H1 (cell line): ENCODE data around the gene CENPP. TPM values are rescaled to one million over a fixed set of nuclear protein-coding genes. Genes with fewer than 3 reads are reported as not detected.

Experiments used
- BACH1 ChIP-seq: IDR thresholded peaks from 2 replicates; pipeline ENCODE4 v1.6.1; 2012; ENCODE audit warnings: low read length, improper control_type of control experiment
- BRCA1 ChIP-seq: IDR thresholded peaks from 2 replicates; pipeline ENCODE4 v1.6.1; 2012; ENCODE audit warnings: low read depth, low read length, improper control_type of control experiment
- CHD2 ChIP-seq: IDR thresholded peaks from 2 replicates; pipeline ENCODE4 v1.6.1; 2012; ENCODE audit warnings: low read length, improper control_type of control experiment
- EGR1 ChIP-seq: IDR thresholded peaks from 2 replicates; pipeline ENCODE4 v1.6.1; 2011; ENCODE audit warnings: low read depth, low read length, borderline replicate concordance
- KDM5A ChIP-seq: fragments of 200-600 bp; IDR thresholded peaks from 2 replicates; pipeline ENCODE4 v1.7.1; 2012; ENCODE audit warnings: mild to moderate bottlenecking, low read length, inconsistent platforms, mixed read lengths
- RFX5 ChIP-seq: IDR thresholded peaks from 2 replicates; pipeline ENCODE4 v1.6.1; 2011; ENCODE audit warnings: low read depth, low read length, improper control_type of control experiment, borderline replicate concordance
- SUZ12 ChIP-seq: fragments of 200-600 bp; sonication (generic); IDR thresholded peaks from 2 replicates; pipeline ENCODE4 v1.6.1; 2012; ENCODE audit warnings: mild to moderate bottlenecking, inconsistent platforms, low read length, moderate library complexity, mixed read lengths
- TAF1 ChIP-seq: IDR thresholded peaks from 2 replicates; pipeline ENCODE4 v1.6.1; 2011; ENCODE audit warnings: mild to moderate bottlenecking, low read depth, low read length
- polyA plus RNA-seq, 7 experiments: library from polyadenylated mRNA; depleted of rRNA in 3 of 7; stranded (reverse) in 5 of 7; unstranded in 2 of 7; fragments of >200 nt in 5 of 7; fragments of 200-250 nt in 2 of 7; gene quantifications; 1 replicate in 5 of 7; 2 replicates in 1 of 7; 4 replicates in 1 of 7; pipeline versions ENCODE4 v1.2.1 to v1.2.3, GENCODE V29; 2011 to 2013; ENCODE audit warnings: missing spikeins in 2 of 7, mixed read lengths in 2 of 7
- total RNA-seq: library from RNA; stranded (reverse); fragmentation: NEBNext Ultra II Directional; extraction: Animal tissue kit (Norgen Biotek cat#: 25700); gene quantifications from 2 replicates; pipeline ENCODE4 v1.2.1, GENCODE V29; 2021

CENPP gene
- total and polyA plus RNA-seq, 2 of the 8 experiments (the other 6 are each of a cell fraction or from before 2014, with no cell fraction given): 2.7 to 10.8 TPM

DNA sequence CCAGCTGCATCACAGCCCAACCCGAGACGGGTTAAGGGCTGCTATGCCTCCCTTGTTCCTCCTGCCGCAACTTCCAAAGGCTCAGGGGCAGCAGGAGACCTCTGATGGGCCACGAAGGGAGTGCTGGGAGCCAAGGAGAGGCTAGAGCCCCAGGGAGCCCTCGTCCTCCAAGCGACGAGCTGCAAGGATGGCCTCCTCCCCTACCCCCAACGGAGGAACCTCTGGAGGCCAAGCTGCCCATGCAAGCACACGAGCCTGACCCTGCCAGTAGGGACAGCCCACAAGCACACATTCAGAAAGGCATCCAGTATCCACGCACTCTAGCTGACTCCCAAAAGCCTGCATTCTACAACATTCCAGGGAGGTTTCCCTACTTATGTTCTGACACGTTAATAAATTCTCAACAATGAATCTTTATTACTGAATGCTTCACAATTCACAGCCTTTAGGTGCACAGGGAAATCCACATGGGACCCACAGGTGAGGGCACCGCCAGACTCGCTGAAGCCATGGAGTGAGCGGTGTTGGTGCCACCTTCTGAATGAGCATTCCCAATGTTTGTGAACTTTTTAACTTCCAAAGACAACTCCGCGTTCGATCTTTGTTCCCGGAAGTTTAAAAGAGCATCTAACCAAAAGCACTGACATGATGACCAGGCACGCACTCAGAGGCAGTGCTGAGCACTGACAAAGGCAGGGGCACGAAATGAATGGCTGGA is 315.5 kb downstream of the CENPP start (continued):
- TF ChIP-seq KDM5A: no peak
- TF ChIP-seq BRCA1: no peak
- no peak for TF ChIP-seq EGR1
- no peak for TF ChIP-seq CHD2
- no peak for TF ChIP-seq BACH1
- TF ChIP-seq SUZ12: no peak
- TF ChIP-seq RFX5: no peak
- TF ChIP-seq TAF1: no peak
- TF ChIP-seq, all 59 proteins: peak for 0
